MM.1S (cell line): ENCODE measurements around the gene GADD45B.

Experiments used
- DNase-seq: peaks from one replicate; pipeline ENCODE4 v3.0.0-alpha.2; 2015
- H2AFZ ChIP-seq: fragments of 300-600 bp; sonication (generic); 2 replicates; pipeline ENCODE4 v1.6.0; 2016; ENCODE audit warnings: antibody characterized with exemption, low read length
- H3F3A ChIP-seq: fragments of 300-600 bp; sonication (generic); 2 replicates; pipeline ENCODE4 v1.6.1; 2016; ENCODE audit warnings: mild to moderate bottlenecking, antibody characterized with exemption, low read length, moderate library complexity, mixed read lengths; ENCODE audit not compliant: insufficient read depth
- H3K27ac ChIP-seq: fragments of 300-600 bp; sonication (generic); 2 replicates; pipeline ENCODE4 v1.5.1; 2016; ENCODE audit warnings: mild to moderate bottlenecking, low read length
- H3K27me3 ChIP-seq: fragments of 300-600 bp; sonication (generic); replicated peaks from 2 replicates; pipeline ENCODE4 v1.6.0; 2016; ENCODE audit warnings: low read length; ENCODE audit not compliant: insufficient read depth
- H3K36me3 ChIP-seq: fragments of 300-600 bp; sonication (generic); replicated peaks from 2 replicates; pipeline ENCODE4 v1.6.1; 2016; ENCODE audit warnings: mild to moderate bottlenecking, low read length, mixed read lengths; ENCODE audit not compliant: insufficient read depth
- H3K4me1 ChIP-seq: fragments of 300-600 bp; sonication (generic); 2 replicates; pipeline ENCODE4 v1.6.1; 2016; ENCODE audit warnings: low read length, mixed read lengths
- H3K4me2 ChIP-seq: fragments of 300-600 bp; sonication (generic); 2 replicates; pipeline ENCODE4 v1.6.0; 2016; ENCODE audit warnings: low read depth, low read length
- H3K4me3 ChIP-seq: fragments of 300-600 bp; sonication (generic); 2 replicates; pipeline ENCODE4 v1.5.1; 2016; ENCODE audit warnings: low read length, mixed read lengths
- H3K79me2 ChIP-seq: fragments of 300-600 bp; sonication (generic); 2 replicates; pipeline ENCODE4 v1.6.1; 2016; ENCODE audit warnings: mixed run types, low read length, mixed read lengths
- H3K9ac ChIP-seq: fragments of 300-600 bp; sonication (generic); 2 replicates; pipeline ENCODE4 v1.6.1; 2016; ENCODE audit warnings: low read length, mixed read lengths
- H3K9me2 ChIP-seq: fragments of 300-600 bp; sonication (generic); replicated peaks from 2 replicates; pipeline ENCODE4 v1.6.1; 2016; ENCODE audit warnings: mild to moderate bottlenecking, low read length, mixed read lengths; ENCODE audit not compliant: insufficient read depth
- H3K9me3 ChIP-seq: fragments of 300-600 bp; sonication (generic); replicated peaks from 2 replicates; pipeline ENCODE4 v1.6.1; 2016; ENCODE audit warnings: mild to moderate bottlenecking, low read length, mixed read lengths; ENCODE audit not compliant: insufficient read depth
- H4K20me1 ChIP-seq: fragments of 300-600 bp; sonication (generic); 2 replicates; pipeline ENCODE4 v1.6.1; 2016; ENCODE audit warnings: mild to moderate bottlenecking, low read length, moderate library complexity, mixed read lengths; ENCODE audit not compliant: insufficient read depth
- EZH2 ChIP-seq: fragments of 300-600 bp; sonication (generic); optimal IDR thresholded peaks from 2 replicates; pipeline ENCODE3; 2017; ENCODE audit warnings: low read depth, mild to moderate bottlenecking, antibody characterized with exemption, low read length, mixed read lengths
- EZH2phosphoT487 ChIP-seq: fragments of 300-600 bp; sonication (generic); IDR thresholded peaks from 2 replicates; pipeline ENCODE4 v1.6.1; 2018; ENCODE audit warnings: antibody characterized with exemption, low read length
- TF ChIP-seq, protein P1 (sequence below): fragments of 300-600 bp; sonication (generic); IDR thresholded peaks from 2 replicates; pipeline ENCODE4 v1.5.1; 2016; ENCODE audit warnings: antibody characterized with exemption, low read length, mixed read lengths

GADD45B gene

DNA sequence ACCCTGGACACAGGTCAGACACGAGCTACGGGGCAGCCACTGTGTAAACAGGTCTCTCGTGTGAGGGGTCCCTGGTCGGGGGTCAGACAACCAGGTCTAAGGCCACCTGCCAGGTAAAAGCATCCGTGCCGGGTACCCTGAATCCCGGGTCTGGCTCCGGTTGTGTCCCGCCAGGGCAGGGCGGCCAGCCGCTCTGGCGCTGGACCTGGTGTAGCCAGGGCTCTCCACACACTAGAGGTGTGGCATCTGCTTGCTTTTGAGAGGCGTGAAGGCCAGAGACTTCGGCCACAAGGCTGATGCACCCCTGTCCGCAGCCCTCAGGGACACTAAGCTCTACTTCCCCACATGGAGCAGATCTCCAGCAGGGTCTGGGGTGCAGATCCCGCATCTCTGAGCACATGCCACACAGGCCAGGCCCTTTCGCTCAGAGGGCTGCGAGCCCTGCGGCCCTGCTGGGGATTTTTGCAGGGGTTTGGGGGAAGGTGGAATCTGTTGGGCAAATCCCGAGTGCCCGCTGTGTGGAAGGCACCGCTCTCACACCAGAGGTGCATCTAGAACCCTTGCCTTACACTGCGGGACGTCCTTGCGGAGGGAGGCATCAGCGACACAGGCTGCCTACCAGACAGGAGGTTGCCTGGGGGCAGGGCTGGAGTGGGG is 34.7 kb upstream of the GADD45B start:
- Histone ChIP-seq H3K9me2 (no peaks in the 10 kb centered on the region), H2AFZ (no peak overlapping the region), H3K27me3 (no peaks in the 10 kb centered on the region), H3K4me2 (no peak overlapping the region), H3F3A (peaks cover 2% of the 10 kb centered on the region; the same call in 1 of the 2 replicates), H3K79me2 (peaks cover 93% of the 10 kb centered on the region), H3K9ac (no peak overlapping the region), H3K27ac (no peak overlapping the region), H3K36me3 (peaks cover 26% of the 10 kb centered on the region), H3K9me3 (no peaks in the 10 kb centered on the region), H4K20me1 (no peaks in the 10 kb centered on the region), H3K4me1 (peaks cover 2% of the 10 kb centered on the region; the same call in 1 of the 2 replicates), H3K4me3 (no peak overlapping the region)
- DNase-seq: no peak
- TF ChIP-seq, protein P1, sequence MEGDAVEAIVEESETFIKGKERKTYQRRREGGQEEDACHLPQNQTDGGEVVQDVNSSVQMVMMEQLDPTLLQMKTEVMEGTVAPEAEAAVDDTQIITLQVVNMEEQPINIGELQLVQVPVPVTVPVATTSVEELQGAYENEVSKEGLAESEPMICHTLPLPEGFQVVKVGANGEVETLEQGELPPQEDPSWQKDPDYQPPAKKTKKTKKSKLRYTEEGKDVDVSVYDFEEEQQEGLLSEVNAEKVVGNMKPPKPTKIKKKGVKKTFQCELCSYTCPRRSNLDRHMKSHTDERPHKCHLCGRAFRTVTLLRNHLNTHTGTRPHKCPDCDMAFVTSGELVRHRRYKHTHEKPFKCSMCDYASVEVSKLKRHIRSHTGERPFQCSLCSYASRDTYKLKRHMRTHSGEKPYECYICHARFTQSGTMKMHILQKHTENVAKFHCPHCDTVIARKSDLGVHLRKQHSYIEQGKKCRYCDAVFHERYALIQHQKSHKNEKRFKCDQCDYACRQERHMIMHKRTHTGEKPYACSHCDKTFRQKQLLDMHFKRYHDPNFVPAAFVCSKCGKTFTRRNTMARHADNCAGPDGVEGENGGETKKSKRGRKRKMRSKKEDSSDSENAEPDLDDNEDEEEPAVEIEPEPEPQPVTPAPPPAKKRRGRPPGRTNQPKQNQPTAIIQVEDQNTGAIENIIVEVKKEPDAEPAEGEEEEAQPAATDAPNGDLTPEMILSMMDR: no peak
- TF ChIP-seq EZH2phosphoT487 (no peak), EZH2 (no peak)

DNA sequence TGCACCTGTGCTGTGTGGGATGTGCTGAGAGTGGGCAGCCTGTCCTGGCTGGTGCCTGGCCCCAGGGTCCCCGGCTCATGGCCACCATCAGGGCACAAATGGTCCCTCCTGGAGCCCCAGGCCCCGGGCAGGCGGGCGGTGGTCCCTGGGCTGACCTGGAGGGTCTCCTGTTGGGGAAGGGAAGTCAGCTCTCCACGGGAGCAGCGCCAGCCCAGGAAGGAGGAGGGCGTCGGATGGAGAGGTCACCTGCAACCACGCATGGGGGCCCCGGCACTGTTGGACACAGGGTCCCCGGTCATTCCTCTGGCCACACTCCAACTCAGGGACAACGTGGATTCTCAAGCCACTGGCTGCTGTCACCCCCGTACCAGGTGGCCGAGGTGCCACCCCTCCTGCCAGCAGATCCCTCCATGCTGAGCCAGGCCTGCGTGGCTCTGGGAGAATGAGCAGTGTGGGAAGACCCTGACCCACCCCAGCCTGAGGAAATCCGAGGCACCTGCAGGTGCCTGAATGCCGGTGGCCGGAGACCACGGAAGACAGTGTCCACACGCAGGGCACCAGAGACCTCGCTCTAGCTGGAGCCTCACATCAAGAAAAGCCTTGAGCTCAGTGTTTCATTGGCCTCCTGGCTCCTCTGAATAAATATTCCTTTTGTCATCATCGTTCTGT is 32.7 kb upstream of the GADD45B start:
- H3K9ac ChIP-seq: no peak overlapping the region
- TF ChIP-seq EZH2phosphoT487 (no peak), EZH2 (no peak)
- TF ChIP-seq, protein P1: no peak
- peaks cover 16% of the 10 kb centered on the region; the same call in 1 of the 2 replicates for H3K36me3 ChIP-seq
- no peaks in the 10 kb centered on the region for H3K9me3 ChIP-seq
- peaks cover 15% of the 10 kb centered on the region for H3K4me1 ChIP-seq
- H3K27me3 ChIP-seq: no peaks in the 10 kb centered on the region
- H2AFZ ChIP-seq: no peak overlapping the region
- H3K9me2 ChIP-seq: no peaks in the 10 kb centered on the region
- peaks cover 20% of the 10 kb centered on the region for H3F3A ChIP-seq
- no peaks in the 10 kb centered on the region for H4K20me1 ChIP-seq
- no peak overlapping the region for H3K4me3 ChIP-seq
- H3K27ac ChIP-seq: no peak overlapping the region
- peaks cover 89% of the 10 kb centered on the region for H3K79me2 ChIP-seq
- H3K4me2 ChIP-seq: no peak overlapping the region
- DNase-seq: no peak

DNA sequence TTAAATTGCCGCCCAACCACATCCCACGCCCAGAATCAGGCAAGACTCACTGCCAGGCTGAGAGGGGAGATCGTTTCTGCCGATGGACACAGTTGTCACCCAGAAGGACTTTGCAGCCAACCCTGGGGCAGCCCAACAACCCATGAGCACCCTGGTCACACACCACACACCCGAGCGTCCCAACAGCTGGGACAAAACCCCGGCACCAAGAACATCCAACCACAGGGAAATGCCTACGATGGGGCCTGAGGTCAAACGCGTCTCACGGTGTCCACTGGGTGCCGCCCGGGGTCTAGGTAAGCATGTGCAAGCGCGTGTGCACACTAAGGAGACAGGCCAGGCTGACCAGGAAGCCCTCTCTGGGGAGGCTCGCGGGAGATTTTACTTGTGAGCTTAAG is 32.1 kb upstream of the GADD45B start:
- Histone ChIP-seq H3F3A (peaks cover 25% of the 10 kb centered on the region), H3K4me1 (peaks cover 16% of the 10 kb centered on the region), H3K4me3 (no peak overlapping the region), H3K9me3 (no peaks in the 10 kb centered on the region), H3K4me2 (no peak overlapping the region), H4K20me1 (no peaks in the 10 kb centered on the region), H3K27me3 (no peaks in the 10 kb centered on the region), H3K9ac (no peak overlapping the region), H3K36me3 (peaks cover 15% of the 10 kb centered on the region), H3K9me2 (no peaks in the 10 kb centered on the region), H3K79me2 (peaks cover 89% of the 10 kb centered on the region), H2AFZ (no peak overlapping the region), H3K27ac (no peak overlapping the region)
- DNase-seq: no peak
- TF ChIP-seq EZH2: no peak
- TF ChIP-seq EZH2phosphoT487: no peak
- TF ChIP-seq, protein P1: no peak
